Stomach smooth muscle (tissue), 2 donors: ENCODE measurements around the gene OAT.
A peak's percentile ranks its signal among the peaks of the same experiment; 100 is the strongest.

Experiments
- H3K27ac ChIP-seq: one replicate; pipeline ENCODE4 v1.7.0; 2013; ENCODE audit warnings: mild to moderate bottlenecking, low read length, inconsistent platforms
- H3K27me3 ChIP-seq, 2 donors: one replicate each; pipeline ENCODE4 v1.7.0; 2013; ENCODE audit warnings: low read length in 2 of 2; ENCODE audit not compliant: insufficient read depth in 2 of 2, control insufficient read depth in 1 of 2
- H3K36me3 ChIP-seq, 2 donors: one replicate each; pipeline ENCODE4 v1.7.0; 2013; ENCODE audit warnings: low read length in 2 of 2; ENCODE audit not compliant: control insufficient read depth in 2 of 2, insufficient read depth in 2 of 2
- H3K4me1 ChIP-seq: one replicate; pipeline ENCODE4 v1.7.0; 2013; ENCODE audit warnings: low read length; ENCODE audit not compliant: control insufficient read depth, insufficient read depth
- H3K4me3 ChIP-seq, 2 donors: one replicate each; pipeline ENCODE4 v1.7.0; 2013; ENCODE audit warnings: low read length in 2 of 2
- H3K9ac ChIP-seq, 2 donors: one replicate each; pipeline ENCODE4 v1.7.0; 2013; ENCODE audit warnings: low read length in 2 of 2, mild to moderate bottlenecking in 1 of 2
- H3K9me3 ChIP-seq, 2 donors: one replicate each; pipeline ENCODE4 v1.7.0; 2013; ENCODE audit warnings: low read length in 2 of 2; ENCODE audit not compliant: control insufficient read depth in 2 of 2
- donor health status: healthy.
- donor health status: Pancreatic carcinoma.

Gene OAT

GRCh38 chr10:124458889-124459288, 40.2 kb upstream of the OAT start:
- no peaks in the 10 kb centered on the region for H3K36me3 ChIP-seq
- H3K4me3 ChIP-seq: no peak overlapping the region
- no peaks in the 10 kb centered on the region for H3K9me3 ChIP-seq
- no peak overlapping the region for H3K27ac ChIP-seq
- H3K4me1 ChIP-seq: peaks cover 2% of the 10 kb centered on the region
- peaks cover 2 to 8% of the 10 kb centered on the region in 2 donors for H3K27me3 ChIP-seq
- no peak overlapping the region for H3K9ac ChIP-seq

GRCh38 chr10:124458473-124458872, 39.8 kb upstream of the OAT start:
- Histone ChIP-seq H3K4me3 (no peak overlapping the region), H3K9ac (no peak overlapping the region), H3K9me3 (no peaks in the 10 kb centered on the region), H3K36me3 (no peaks in the 10 kb centered on the region), H3K27me3 (peaks cover 7 to 8% of the 10 kb centered on the region in 2 donors), H3K27ac (no peak overlapping the region), H3K4me1 (peaks cover 2% of the 10 kb centered on the region)

DNA sequence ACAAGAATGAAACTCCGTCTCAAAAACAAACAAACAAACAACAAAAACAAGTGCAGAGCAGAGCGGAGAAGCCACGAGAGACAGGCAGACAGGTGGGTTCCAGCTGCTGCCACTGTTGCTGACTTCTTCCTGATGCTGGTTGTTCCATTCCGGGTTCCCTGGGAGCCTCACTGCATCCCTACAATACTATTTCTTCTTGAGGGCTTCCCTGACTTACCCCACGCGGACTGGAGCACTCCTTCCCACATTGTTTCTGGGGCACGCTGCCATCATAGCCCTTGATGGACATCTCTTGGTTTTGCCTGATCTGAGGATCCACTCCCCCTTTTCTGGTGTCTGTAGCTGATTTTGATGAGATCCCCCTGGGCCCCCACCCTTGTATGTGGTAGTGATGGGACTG, 36.7 kb upstream of the OAT start:
- no peak overlapping the region for H3K4me3 ChIP-seq
- H3K4me1 ChIP-seq: no peaks in the 10 kb centered on the region
- H3K27ac ChIP-seq: no peak overlapping the region
- no peaks in the 10 kb centered on the region for H3K36me3 ChIP-seq
- H3K9ac ChIP-seq: no peak overlapping the region
- peaks cover 11 to 19% of the 10 kb centered on the region in 2 donors for H3K27me3 ChIP-seq
- no peaks in the 10 kb centered on the region for H3K9me3 ChIP-seq

- Histone ChIP-seq H3K4me3 (no peak overlapping the region), H3K27ac (no peak overlapping the region), H3K9ac (no peak overlapping the region), H3K27me3 (peaks cover 24 to 29% of the 10 kb centered on the region in 2 donors), H3K9me3 (no peaks in the 10 kb centered on the region), H3K4me1 (peaks cover 7% of the 10 kb centered on the region), H3K36me3 (no peaks in the 10 kb centered on the region)
Measured at GRCh38 chr10:124453960-124454610, 35.4 kb upstream of the OAT start.

- no peak overlapping the region for H3K4me3 ChIP-seq
- H3K4me1 ChIP-seq: peaks cover 22% of the 10 kb centered on the region
- H3K27me3 ChIP-seq: peaks cover 50 to 52% of the 10 kb centered on the region in 2 donors
- H3K9ac ChIP-seq: no peak overlapping the region
- no peaks in the 10 kb centered on the region for H3K9me3 ChIP-seq
- H3K36me3 ChIP-seq: no peaks in the 10 kb centered on the region
- no peak overlapping the region for H3K27ac ChIP-seq
Measured at GRCh38 chr10:124451276-124451675, 32.6 kb upstream of the OAT start.

DNA sequence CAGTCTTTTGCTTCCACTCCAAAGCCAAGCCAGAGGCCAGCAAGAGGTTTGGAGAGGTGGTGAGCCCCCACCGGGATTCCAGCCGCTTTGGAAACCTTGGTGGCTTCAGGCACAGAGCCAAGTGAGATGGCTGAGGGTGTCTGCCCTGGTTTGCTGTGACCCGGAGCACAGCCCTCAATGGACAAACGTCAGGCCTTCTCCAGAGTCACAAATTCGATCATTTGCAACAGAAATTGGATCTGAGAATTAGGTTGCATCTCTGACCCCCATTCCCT, 32.0 kb upstream of the OAT start:
- Histone ChIP-seq H3K27ac (no peak overlapping the region), H3K9me3 (no peaks in the 10 kb centered on the region), H3K9ac (no peak overlapping the region), H3K4me3 (no peak overlapping the region), H3K36me3 (no peaks in the 10 kb centered on the region), H3K27me3 (peaks cover 51 to 53% of the 10 kb centered on the region in 2 donors), H3K4me1 (peaks cover 22% of the 10 kb centered on the region)

DNA sequence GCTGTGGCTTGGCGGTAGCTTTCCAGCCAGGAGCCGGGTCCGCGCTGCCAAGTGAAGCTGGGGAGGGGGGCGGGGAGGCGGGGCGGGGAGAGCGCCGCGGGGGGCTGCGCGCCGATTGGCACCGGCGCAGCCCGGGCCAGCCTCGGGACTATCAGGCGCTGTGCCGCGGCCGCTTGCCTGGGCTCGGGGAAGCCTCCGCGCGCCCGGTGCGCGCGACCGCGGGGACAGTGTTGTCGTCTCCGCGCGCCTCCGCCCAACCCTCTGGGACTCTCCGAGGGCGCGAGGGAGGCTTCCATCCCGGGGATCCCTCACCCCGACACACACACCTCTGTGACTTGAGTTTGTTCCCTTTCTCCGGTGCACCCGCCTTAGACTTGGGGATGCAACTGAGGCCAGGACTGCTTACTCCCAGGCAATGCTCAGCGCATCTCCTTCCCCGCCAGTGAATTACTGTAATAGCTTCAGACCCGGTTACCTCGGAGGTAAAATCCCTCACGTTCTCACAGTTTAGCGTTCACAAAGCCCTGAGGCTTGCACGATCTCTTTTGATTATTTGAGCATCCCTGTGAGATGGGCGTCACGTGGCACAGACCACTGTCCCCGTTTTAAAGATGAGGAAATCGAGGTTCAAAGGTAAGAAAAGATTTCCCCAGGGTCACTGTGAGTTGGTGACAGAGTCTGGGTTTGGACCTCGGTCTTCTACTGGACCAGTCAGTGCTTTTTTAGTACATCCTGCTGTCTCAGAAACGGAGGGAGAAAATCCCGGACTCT, 31.5 kb upstream of the OAT start, which contains the start of gene NKX1-2:
NKX1-2 (minus strand) TSS at position 24 of the 771 bp plus-strand sequence. CDS start 92 bp downstream, outside the sequence.
- Histone ChIP-seq H3K9ac (no peak within 1 kb of the TSS), H3K27me3 (peaks cover 48 to 54% of the 10 kb centered on the region in 2 donors), H3K4me1 (peaks cover 22% of the 10 kb centered on the region), H3K27ac (no peak within 1 kb of the TSS), H3K4me3 (peak within 1 kb of the TSS; percentile 40 to 52), H3K36me3 (no peaks in the 10 kb centered on the region), H3K9me3 (no peaks in the 10 kb centered on the region)

GRCh38 chr10:124449170-124450011, 30.7 kb upstream of the OAT start:
- peak overlapping the region in 1 of 2 donors; percentile 52 for H3K4me3 ChIP-seq
- H3K9ac ChIP-seq: no peak overlapping the region
- H3K36me3 ChIP-seq: no peaks in the 10 kb centered on the region
- H3K27me3 ChIP-seq: peaks cover 47 to 54% of the 10 kb centered on the region in 2 donors
- H3K27ac ChIP-seq: no peak overlapping the region
- no peaks in the 10 kb centered on the region for H3K9me3 ChIP-seq
- H3K4me1 ChIP-seq: peaks cover 22% of the 10 kb centered on the region

- peaks cover 22% of the 10 kb centered on the region for H3K4me1 ChIP-seq
- no peak overlapping the region for H3K27ac ChIP-seq
- H3K9ac ChIP-seq: no peak overlapping the region
- H3K9me3 ChIP-seq: no peaks in the 10 kb centered on the region
- H3K36me3 ChIP-seq: no peaks in the 10 kb centered on the region
- peaks cover 47 to 51% of the 10 kb centered on the region in 2 donors for H3K27me3 ChIP-seq
- peak overlapping the region in 1 of 2 donors; percentile 22 for H3K4me3 ChIP-seq
Measured at GRCh38 chr10:124448696-124449169, 30.0 kb upstream of the OAT start.

- Histone ChIP-seq H3K27me3 (peaks cover 47 to 51% of the 10 kb centered on the region in 2 donors), H3K4me3 (peak overlapping the region in 1 of 2 donors; percentile 61), H3K4me1 (peaks cover 22% of the 10 kb centered on the region), H3K36me3 (no peaks in the 10 kb centered on the region), H3K9me3 (no peaks in the 10 kb centered on the region), H3K9ac (no peak overlapping the region), H3K27ac (no peak overlapping the region)
Measured at GRCh38 chr10:124447751-124448466, 29.2 kb upstream of the OAT start.
